Muscle layer of colon (tissue), 2 donors: ENCODE data around the gene BRME1.
"Not testable (repeated sequence)": the region's sequence is repeated elsewhere in the genome, so short reads cannot be mapped to it uniquely, and the experiment has no call there.

Experiments
- H3K27ac ChIP-seq: one replicate; pipeline ENCODE4 v1.7.0; 2013; ENCODE audit warnings: low read depth, mild to moderate bottlenecking, low read length, moderate library complexity
- H3K27me3 ChIP-seq, 2 donors: one replicate each; pipeline ENCODE4 v1.7.0; 2013; ENCODE audit warnings: low read length in 2 of 2, mild to moderate bottlenecking in 2 of 2; ENCODE audit not compliant: insufficient read depth in 2 of 2, control insufficient read depth in 1 of 2
- H3K36me3 ChIP-seq: one replicate; pipeline ENCODE4 v1.7.0; 2013; ENCODE audit warnings: mild to moderate bottlenecking, low read length; ENCODE audit not compliant: insufficient read depth
- H3K4me1 ChIP-seq: one replicate; pipeline ENCODE4 v1.7.0; 2013; ENCODE audit warnings: mild to moderate bottlenecking, low read length; ENCODE audit not compliant: insufficient read depth
- H3K4me3 ChIP-seq, 2 donors: one replicate each; pipeline ENCODE4 v1.7.0; 2013; ENCODE audit warnings: low read length in 2 of 2, low read depth in 1 of 2, mild to moderate bottlenecking in 1 of 2, moderate library complexity in 1 of 2
- H3K9ac ChIP-seq: one replicate; pipeline ENCODE4 v1.7.0; 2013; ENCODE audit warnings: low read length
- H3K9me3 ChIP-seq: one replicate; pipeline ENCODE4 v1.7.0; 2013; ENCODE audit warnings: mild to moderate bottlenecking, low read length
- donor health status: abdominal sarcoma.
- donor health status: Adenocarcinoma of cecum.

The BRME1 gene

GRCh38 chr19:13923194-13923987, 17.5 kb upstream of the BRME1 start:
- H3K4me3 ChIP-seq, result no peak overlapping the region
- no peaks in the 10 kb centered on the region for H3K9me3 ChIP-seq
- no peaks in the 10 kb centered on the region for H3K4me1 ChIP-seq
- no peaks in the 10 kb centered on the region for H3K27me3 ChIP-seq
- H3K36me3 ChIP-seq, result peaks cover 52% of the 10 kb centered on the region
- H3K27ac ChIP-seq, result no peak overlapping the region
- H3K9ac ChIP-seq, result no peak overlapping the region

- not testable (repeated sequence) for H3K27me3 ChIP-seq, H3K9ac ChIP-seq, H3K9me3 ChIP-seq, H3K4me3 ChIP-seq, H3K27ac ChIP-seq, H3K4me1 ChIP-seq
- H3K36me3 ChIP-seq, result peaks cover 50% of the 10 kb centered on the region
These were observed 16.2 kb upstream of the BRME1 start for GRCh38 chr19:13922118-13922517.

- no peaks in the 10 kb centered on the region for H3K4me1 ChIP-seq
- H3K4me3 ChIP-seq, result no peak overlapping the region
- H3K9ac ChIP-seq, result no peak overlapping the region
- no peaks in the 10 kb centered on the region for H3K9me3 ChIP-seq
- H3K27me3 ChIP-seq, result no peaks in the 10 kb centered on the region
- H3K36me3 ChIP-seq, result peaks cover 41% of the 10 kb centered on the region
- no peak overlapping the region for H3K27ac ChIP-seq
These were observed 15.2 kb upstream of the BRME1 start for GRCh38 chr19:13920940-13921747.

- Histone ChIP-seq H3K27me3 (no peaks in the 10 kb centered on the region), H3K4me3 (no peak overlapping the region), H3K9ac (no peak overlapping the region), H3K36me3 (peaks cover 47% of the 10 kb centered on the region), H3K4me1 (no peaks in the 10 kb centered on the region), H3K9me3 (no peaks in the 10 kb centered on the region), H3K27ac (no peak overlapping the region)
These were observed 14.6 kb upstream of the BRME1 start for GRCh38 chr19:13920524-13920923.

- no peak overlapping the region for H3K4me3 ChIP-seq
- no peak overlapping the region for H3K9ac ChIP-seq
- H3K27ac ChIP-seq, result no peak overlapping the region
- H3K4me1 ChIP-seq, result no peaks in the 10 kb centered on the region
- H3K9me3 ChIP-seq, result no peaks in the 10 kb centered on the region
- H3K36me3 ChIP-seq, result peaks cover 46% of the 10 kb centered on the region
- H3K27me3 ChIP-seq, result no peaks in the 10 kb centered on the region
These were observed 13.0 kb upstream of the BRME1 start for GRCh38 chr19:13918726-13919411.

- peaks cover 44% of the 10 kb centered on the region for H3K36me3 ChIP-seq
- H3K27ac ChIP-seq, result no peak overlapping the region
These were observed 12.0 kb upstream of the BRME1 start for GRCh38 chr19:13917888-13918406.

GRCh38 chr19:13914777-13915176, 8.9 kb upstream of the BRME1 start:
- H3K36me3 ChIP-seq, result peaks cover 28% of the 10 kb centered on the region
- H3K27me3 ChIP-seq, result no peaks in the 10 kb centered on the region
- no peak overlapping the region for H3K9ac ChIP-seq
- H3K4me3 ChIP-seq, result no peak overlapping the region
- H3K27ac ChIP-seq, result no peak overlapping the region
- H3K9me3 ChIP-seq, result no peaks in the 10 kb centered on the region
- H3K4me1 ChIP-seq, result no peaks in the 10 kb centered on the region

More at GRCh38 chr19:13917888-13918406, 12.0 kb upstream of the BRME1 start:
- no peaks in the 10 kb centered on the region for H3K4me1 ChIP-seq
- no peaks in the 10 kb centered on the region for H3K9me3 ChIP-seq
- H3K4me3 ChIP-seq, result no peak overlapping the region
- no peaks in the 10 kb centered on the region for H3K27me3 ChIP-seq
- H3K9ac ChIP-seq, result no peak overlapping the region

- Histone ChIP-seq H3K27ac (no peak overlapping the region), H3K4me1 (no peaks in the 10 kb centered on the region), H3K4me3 (no peak overlapping the region), H3K9me3 (no peaks in the 10 kb centered on the region), H3K9ac (no peak overlapping the region), H3K36me3 (peaks cover 26% of the 10 kb centered on the region), H3K27me3 (no peaks in the 10 kb centered on the region)
These were observed 7.4 kb upstream of the BRME1 start for GRCh38 chr19:13913352-13913751.

- no peaks in the 10 kb centered on the region for H3K27me3 ChIP-seq
- no peaks in the 10 kb centered on the region for H3K9me3 ChIP-seq
- H3K36me3 ChIP-seq, result peaks cover 9% of the 10 kb centered on the region
- H3K9ac ChIP-seq, result no peak overlapping the region
- no peak overlapping the region for H3K27ac ChIP-seq
- H3K4me1 ChIP-seq, result peaks cover 7% of the 10 kb centered on the region
- no peak overlapping the region for H3K4me3 ChIP-seq
These were observed 3.5 kb upstream of the BRME1 start for GRCh38 chr19:13909430-13909829.

- H3K4me3 ChIP-seq, result no peak overlapping the region
- no peaks in the 10 kb centered on the region for H3K27me3 ChIP-seq
- no peak overlapping the region for H3K27ac ChIP-seq
- peaks cover 7% of the 10 kb centered on the region for H3K4me1 ChIP-seq
- no peak overlapping the region for H3K9ac ChIP-seq
- peaks cover 9% of the 10 kb centered on the region for H3K36me3 ChIP-seq
- no peaks in the 10 kb centered on the region for H3K9me3 ChIP-seq
These were observed 2.8 kb upstream of the BRME1 start for GRCh38 chr19:13908674-13909073.

GRCh38 chr19:13906910-13907309, 993 bp upstream of the BRME1 start:
- peak overlapping the region; percentile 41 for H3K9ac ChIP-seq
- H3K4me1 ChIP-seq, result peaks cover 7% of the 10 kb centered on the region
- no peaks in the 10 kb centered on the region for H3K36me3 ChIP-seq
- H3K9me3 ChIP-seq, result no peaks in the 10 kb centered on the region
- H3K4me3 ChIP-seq, result peak overlapping the region; percentile 80 to 86
- H3K27ac ChIP-seq, result peak overlapping the region; percentile 72
- H3K27me3 ChIP-seq, result no peaks in the 10 kb centered on the region
